ENCODE measurements around the gene SLC35F3.

DNA sequence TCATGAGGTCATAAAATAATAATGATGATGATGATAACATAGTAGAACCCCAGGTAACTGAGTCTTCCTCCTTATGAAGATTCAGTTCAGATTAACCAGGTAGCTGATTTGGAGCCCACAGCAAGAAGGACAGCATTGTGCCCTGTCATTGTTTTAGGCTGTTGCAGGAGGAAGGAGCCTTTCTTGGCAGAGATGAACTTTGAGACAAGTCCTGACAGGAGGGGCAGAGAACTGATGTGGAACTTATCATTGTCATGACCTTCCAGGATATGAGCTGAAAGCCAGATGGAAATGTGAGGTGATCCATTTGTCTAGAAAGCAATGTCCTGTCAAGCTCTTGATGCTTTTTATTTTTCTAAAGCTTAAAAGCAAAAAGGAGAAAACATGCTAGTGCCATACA lies 336.2 kb downstream of the SLC35F3 start:
- TF ChIP-seq, protein P1, sequence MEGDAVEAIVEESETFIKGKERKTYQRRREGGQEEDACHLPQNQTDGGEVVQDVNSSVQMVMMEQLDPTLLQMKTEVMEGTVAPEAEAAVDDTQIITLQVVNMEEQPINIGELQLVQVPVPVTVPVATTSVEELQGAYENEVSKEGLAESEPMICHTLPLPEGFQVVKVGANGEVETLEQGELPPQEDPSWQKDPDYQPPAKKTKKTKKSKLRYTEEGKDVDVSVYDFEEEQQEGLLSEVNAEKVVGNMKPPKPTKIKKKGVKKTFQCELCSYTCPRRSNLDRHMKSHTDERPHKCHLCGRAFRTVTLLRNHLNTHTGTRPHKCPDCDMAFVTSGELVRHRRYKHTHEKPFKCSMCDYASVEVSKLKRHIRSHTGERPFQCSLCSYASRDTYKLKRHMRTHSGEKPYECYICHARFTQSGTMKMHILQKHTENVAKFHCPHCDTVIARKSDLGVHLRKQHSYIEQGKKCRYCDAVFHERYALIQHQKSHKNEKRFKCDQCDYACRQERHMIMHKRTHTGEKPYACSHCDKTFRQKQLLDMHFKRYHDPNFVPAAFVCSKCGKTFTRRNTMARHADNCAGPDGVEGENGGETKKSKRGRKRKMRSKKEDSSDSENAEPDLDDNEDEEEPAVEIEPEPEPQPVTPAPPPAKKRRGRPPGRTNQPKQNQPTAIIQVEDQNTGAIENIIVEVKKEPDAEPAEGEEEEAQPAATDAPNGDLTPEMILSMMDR (IDR thresholded peaks at IDR 0.05), result no peak
- TF ChIP-seq POLR2A (IDR thresholded peaks at IDR 0.05), result no peak
